ENCODE results near the gene TLR1. TPM values are rescaled to one million over a fixed set of nuclear protein-coding genes. Genes with fewer than 3 reads are reported as not detected.

Gene TLR1
- total RNA-seq (2022; extraction: Qiagen RNA extraction) = 0.35 to 0.74 TPM (median 0.41 TPM) in 5 replicates

GRCh38 chr4:38804654-38805295 lies at the start of gene TLR1:
TLR1 (minus strand) TSS chr4:38804791; CDS start chr4:38798831, 5,960 bp downstream.

GRCh38 chr4:38782452-38783108 lies 22.0 kb downstream of the TLR1 start, which contains the start of gene TLR10:
TLR10 (minus strand) TSS chr4:38782990; CDS start chr4:38775590, 7,400 bp downstream.

Other genes starting within 250 kb of the TLR1 start
- 10.1 to 12.9 TPM (median 11.8 TPM) in 5 replicates for gene KLF3, start 140.6 kb downstream of the TLR1 start, total RNA-seq (2022; extraction: Qiagen RNA extraction)
- gene TLR10, start 21.8 kb downstream of the TLR1 start, total RNA-seq (2022; extraction: Qiagen RNA extraction) = 0.03 to 0.07 TPM (median 0.04 TPM) in 4 of 5 replicates, not detected in the other
- 3.1 to 4.4 TPM (median 3.7 TPM) in 5 replicates for gene TLR6, start 52.0 kb upstream of the TLR1 start, total RNA-seq (2022; extraction: Qiagen RNA extraction)
- 21.9 to 46.3 TPM (median 33.2 TPM) in 5 replicates for gene FAM114A1, start 63.0 kb upstream of the TLR1 start, total RNA-seq (2022; extraction: Qiagen RNA extraction)
- 19.5 to 26.3 TPM (median 22.8 TPM) in 5 replicates for gene TMEM156, start 227.6 kb upstream of the TLR1 start, total RNA-seq (2022; extraction: Qiagen RNA extraction)

Measured in A549 treated with CORT108297 at 1 μM for 4 hours (cell line).